ENCODE data around the gene NLGN2.
A peak's percentile ranks its signal among the peaks of the same experiment; 100 is the strongest.

The NLGN2 gene

DNA sequence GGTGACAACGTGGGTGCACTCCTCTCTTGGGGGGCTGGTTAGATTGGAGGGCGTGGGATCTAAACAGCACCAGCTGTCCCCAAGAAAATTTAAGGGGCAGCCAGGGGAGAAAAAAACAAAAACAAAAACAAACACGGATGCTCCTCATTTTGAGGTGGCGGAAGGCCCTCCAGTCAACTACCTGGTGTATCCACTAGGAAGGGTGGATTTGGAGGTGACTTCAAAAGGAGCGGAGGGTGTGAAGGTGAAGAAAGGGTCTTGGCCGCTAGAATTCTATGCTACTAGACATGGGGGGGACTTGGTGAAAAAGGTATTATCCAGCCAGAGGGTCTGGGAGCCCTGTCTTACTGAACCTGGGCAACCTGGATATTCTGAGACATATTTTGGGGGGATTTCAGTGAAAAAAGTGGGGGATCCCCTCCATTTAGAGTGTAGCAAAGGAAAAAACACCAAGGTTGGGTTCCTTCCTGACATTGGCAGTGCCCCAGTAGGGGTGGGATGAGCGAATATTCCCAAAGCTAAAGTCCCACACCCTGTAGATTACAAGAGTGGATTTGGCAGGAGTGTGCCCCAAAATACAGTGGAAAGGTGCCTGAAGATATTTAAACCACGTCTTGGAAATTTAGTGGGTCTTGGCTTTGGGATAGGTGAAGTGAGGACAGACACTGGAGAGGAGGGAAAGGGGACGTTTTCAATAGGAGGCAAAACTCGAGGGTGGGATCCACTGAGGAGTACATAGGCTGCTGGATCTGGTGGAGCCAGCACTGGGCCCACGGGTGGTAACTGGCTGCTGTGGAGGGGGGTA is 31.2 kb downstream of the NLGN2 start:
- DNase-seq = no peak

DNA sequence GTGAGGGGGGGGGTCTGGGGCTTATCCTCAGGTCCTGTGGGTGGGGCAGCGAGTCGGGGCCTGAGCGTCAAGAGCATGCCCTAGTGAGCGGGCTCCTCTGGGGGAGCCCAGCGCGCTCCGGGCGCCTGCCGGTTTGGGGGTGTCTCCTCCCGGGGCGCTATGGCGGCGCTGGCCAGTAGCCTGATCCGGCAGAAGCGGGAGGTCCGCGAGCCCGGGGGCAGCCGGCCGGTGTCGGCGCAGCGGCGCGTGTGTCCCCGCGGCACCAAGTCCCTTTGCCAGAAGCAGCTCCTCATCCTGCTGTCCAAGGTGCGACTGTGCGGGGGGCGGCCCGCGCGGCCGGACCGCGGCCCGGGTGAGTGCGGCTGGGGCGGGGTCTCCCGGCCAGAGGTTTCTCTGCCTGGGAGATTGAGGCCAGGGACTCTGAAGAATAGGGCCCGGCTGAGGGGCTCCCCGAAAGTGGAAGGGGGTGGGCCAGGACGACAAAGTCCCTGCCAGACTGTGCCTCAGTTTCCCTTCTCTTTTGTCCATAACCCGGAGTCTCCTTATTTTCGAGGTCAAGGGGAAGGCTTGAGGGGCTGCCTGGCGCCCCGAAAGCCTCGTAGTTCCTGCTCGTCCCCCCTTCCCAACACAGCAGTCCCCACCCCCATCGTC is 31.9 kb downstream of the NLGN2 start, which contains the start of gene FGF11:
Gene FGF11 (plus strand): TSS at position 51 of the 651 bp plus-strand sequence. CDS start 109 bp downstream, at position 160.
- DNase-seq = no peak

DNA sequence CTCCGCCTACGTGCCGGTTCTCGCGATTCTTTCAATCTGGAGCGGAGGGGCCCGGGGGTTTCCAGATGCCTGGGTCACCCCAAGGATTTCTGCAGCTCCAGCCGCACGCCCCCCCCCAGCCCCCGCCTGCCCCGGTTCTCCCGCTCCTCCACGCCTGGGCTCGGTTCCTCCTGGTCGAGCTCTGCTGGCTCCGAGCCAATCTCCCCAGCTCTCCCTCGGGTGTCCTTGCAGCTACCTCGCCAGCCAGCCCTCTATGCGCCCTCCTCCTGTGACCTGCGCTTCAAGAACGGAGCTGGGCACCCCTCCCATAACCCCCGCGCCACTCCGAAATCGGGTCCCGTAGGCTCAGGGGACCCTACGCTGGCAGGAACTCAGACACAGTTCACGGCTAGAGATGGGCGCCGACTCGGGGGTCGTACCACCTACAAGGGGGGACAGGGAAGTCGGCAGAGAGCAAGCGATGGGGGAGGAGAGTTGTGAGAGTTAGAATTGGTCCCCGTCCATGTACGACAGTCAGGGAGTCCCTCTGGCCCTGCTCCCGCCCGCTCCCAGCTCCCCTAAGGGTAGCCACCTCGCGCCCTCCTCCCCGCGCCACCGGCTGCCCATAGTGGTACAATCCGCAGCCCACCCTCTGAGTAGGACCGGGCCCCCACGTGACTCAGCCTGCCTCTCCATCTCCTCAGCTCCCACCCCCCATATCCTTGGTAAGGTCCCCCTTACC is 32.6 kb downstream of the NLGN2 start:
- peak; percentile 21 for DNase-seq

DNA sequence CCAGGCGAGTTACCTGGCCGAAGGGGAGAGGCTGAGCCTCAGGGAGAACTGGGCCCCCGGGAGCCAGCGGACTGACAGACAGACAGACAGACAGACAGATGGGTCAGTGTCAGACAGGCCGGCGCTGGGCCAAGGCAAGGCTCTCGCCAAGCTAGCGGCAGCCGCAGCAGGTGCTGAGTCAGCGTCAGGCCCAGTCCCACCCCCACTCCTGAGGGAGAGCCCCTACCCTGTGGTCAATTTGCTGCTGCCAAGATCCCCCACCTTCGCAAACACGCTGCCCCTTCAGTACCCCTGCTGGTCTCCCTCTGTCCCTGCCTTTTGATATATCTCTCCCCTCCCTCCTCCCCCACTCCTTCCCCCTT is 33.2 kb downstream of the NLGN2 start:
- no peak for DNase-seq

DNA sequence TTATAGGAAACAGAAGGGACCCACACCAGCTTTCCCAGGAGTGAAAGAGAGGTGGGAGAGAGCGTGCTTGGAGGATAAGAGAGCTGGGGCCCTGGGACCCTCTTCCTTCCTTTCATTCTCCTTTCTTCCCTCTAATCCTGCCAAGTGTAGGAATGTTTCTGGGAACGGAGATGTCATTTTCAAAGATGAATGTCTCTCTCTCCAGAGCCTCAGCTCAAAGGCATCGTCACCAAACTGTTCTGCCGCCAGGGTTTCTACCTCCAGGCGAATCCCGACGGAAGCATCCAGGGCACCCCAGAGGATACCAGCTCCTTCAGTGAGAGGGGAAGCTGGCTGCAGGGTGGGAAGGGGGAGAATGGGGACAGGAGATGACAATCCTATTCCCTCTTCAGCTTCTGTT is 33.6 kb downstream of the NLGN2 start:
- no peak for DNase-seq

DNA sequence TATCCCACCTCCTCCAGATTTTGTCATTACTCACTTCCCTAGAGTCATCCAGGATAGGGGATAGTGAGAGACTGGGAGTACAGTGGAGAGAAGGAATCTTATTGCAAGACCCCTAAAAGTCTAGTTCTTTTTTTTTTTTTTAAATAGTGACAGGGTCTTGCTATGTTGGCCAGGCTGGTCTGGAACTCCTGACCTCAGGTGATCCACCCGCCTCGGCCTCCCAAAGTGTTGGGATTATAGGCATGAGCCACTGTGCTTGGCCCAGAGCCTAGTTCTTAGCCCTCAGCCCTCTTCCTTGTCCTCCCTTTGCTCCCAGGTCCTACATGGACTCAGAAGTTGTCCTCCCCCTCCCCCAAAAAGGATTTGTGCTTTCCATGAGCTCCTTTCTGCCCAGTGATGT is 34.5 kb downstream of the NLGN2 start:
- DNase-seq = no peak

DNA sequence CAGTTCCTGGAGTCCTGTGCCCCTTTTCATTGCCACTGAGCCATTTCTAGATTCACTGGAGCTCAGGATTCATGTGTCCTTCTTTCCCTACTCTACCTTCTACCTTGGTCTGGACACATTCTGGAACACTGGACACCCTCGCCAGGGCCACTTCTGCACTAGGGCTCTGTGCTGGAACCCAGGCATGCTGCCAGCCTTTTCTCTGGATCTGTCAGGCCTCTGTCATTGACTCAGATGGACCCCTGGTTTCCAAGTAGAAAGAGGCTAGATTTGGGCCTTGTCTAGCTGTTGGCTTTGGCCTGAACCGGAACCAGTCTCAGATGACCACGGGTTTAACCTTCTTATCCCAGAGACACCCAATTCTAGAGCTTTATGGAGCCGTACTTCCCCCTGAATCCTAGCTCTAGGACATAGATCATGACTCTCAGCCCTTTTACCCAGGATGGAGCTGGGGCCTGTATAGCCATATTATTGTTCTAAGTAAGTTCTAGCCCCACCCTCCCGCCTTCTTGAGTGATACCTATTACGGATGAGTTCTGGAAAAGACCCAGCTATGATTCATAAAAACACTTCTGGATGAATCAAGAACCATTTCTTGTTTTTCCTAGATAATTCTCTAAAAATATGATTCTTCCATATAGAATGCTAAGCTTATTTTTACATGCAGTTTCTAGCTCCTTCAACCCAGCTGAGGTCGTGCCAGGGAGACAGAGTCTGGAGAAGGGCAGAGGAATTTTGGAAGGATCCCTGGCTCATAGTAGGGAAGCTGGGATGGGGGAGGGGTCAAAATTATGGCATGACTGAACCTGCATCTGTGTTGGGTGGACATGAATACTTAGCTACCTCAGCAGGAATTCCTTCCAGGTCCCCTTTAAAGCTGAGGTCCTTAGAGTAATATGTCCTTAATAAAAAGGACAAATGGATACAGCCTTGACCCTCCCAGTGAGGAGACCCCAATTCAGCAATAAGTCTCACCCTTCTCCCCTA is 36.1 kb downstream of the NLGN2 start:
- DNase-seq = no peak

DNA sequence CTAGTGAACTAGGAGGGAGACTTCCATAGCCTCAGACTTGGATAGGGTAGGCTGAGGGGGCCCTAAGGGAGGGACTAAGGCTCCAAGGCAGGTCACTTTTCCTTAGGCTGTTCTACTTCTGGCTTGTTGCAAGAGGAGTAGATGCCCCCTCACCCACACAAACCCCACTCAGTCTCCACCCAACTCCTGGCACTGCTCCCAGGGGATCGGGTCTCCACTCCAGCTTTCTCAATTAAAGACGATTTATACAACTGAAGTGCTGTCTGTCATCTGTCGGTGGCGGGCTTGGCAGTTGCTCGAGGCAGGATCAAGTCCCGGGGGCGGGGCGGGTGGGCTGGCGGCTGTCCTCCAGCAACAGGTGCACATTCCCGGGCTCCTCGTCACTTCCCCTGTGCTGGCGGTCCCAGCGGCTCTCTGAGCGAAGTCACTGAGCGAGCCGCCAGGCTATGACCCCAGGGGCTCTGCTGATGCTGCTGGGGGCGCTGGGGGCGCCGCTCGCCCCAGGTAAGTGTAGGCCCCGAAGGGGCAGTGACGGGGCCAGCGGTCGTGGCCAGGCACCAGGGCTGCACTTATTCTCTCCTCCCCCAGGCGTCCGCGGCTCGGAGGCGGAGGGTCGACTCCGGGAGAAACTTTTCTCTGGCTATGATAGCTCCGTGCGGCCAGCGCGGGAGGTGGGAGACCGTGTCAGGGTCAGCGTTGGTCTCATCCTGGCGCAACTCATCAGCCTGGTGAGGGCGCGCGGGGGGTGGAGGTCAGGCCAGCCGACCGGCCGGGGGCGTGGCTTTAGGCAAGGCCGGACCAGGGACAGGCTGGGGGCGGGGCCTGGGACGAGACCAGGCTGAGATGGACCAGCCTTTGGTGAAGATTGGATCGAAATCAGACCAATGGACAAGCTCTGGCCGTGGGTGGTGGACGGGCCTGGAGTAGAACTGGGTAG is 37.3 kb downstream of the NLGN2 start, which contains the start of gene CHRNB1:
Gene CHRNB1 (plus strand): TSS at position 380 of the 937 bp plus-strand sequence. CDS start 67 bp downstream, at position 447.
- no peak for DNase-seq

DNA sequence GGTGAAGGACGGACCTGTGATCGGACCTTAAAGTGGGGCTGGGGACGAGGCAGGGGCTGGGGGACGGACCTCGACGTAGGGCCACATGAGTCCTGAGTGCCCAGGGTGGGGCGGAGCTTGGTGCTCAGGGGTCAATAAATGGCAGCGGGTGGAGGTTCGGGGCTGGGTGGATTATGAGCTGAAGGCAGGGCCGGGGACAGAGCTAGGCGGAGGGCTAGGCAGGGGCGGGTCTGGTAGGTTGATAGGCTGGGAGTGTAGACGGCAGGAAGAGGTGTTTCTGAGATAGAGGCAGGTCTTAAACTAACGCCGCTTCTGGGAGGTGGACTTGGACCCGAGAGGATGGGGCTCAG is 37.9 kb downstream of the NLGN2 start:
- no peak for DNase-seq

DNA sequence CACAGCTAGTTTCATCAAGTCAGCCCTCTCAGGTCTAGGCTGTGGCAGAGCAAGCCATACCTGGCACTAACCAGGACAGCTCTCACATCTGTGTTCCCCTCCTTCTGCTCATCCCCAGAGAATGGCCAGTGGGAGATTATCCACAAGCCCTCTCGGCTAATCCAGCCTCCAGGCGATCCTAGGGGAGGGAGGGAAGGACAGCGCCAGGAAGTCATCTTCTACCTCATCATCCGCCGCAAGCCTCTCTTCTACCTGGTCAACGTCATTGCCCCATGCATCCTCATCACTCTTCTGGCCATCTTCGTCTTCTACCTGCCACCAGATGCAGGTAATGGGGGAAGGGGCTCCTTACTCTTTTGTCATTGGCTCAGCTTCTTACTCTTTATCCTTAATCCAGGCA is 40.8 kb downstream of the NLGN2 start:
- no peak for DNase-seq

DNA sequence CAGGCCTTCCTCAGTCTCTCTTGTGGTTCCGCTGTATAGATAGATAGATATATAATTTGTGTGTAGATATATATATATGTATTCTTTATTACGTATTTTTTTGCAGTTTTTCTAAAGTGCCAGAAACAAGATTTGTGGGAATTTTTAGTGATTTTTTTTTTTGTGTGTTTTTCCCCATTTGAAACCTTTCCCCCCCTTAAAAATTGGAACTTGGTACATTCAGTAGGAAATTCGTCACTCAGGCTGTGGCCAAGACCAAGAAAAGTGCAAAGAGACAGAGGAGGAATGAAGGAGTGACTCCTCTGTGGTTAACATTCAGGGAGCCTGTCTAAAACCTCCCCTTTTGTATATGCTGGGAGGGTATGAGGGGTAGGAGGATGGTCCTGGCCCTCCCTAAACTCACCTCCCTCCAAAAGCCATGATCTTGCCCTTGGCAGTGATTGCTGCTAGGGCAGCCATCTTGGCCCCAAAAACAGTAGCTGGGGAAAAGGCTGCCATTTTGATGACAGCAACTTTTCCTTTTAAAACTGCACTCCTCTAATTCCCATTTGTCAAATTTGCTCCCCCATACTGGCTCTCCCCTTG is 52.4 kb downstream of the NLGN2 start:
- no peak for DNase-seq

DNA sequence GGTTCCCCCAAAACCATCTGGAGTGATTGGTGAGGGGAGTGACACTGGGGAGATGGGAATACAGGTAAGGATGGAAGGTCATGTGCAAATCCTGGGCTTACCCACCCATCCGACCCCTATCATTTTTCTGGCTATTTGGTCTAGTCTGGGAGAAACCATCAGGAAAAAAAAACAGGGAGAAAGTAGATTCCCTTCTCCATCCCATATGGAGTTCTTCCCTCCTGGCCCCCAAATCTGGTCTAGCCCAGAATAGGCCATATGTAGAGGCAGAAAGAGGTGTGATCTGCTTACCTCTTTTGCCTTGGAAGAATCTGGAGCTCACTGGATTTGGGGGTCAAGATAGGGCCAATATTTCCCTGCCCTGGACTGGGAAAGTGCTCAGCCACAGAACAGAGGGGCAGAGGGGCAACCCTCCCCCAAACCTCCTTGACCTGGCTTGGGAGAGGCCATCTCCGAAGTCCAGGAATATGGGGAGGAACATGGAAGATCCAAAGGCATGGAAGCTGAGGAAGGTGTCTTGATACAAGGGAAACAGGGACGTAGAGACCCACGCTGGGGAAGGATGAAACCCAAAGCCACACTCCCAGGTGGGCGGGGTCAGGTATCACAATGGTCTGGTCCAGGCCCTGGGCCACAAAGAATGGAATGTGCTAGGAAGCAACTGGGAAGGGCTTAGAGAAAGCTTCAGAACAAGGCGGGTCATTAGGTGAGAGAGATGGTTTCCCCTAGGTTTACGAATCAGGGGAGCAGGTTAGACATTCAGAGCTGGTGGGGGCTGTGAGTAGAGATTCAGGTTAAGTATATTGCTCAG is 53.4 kb downstream of the NLGN2 start:
- no peak for DNase-seq

DNA sequence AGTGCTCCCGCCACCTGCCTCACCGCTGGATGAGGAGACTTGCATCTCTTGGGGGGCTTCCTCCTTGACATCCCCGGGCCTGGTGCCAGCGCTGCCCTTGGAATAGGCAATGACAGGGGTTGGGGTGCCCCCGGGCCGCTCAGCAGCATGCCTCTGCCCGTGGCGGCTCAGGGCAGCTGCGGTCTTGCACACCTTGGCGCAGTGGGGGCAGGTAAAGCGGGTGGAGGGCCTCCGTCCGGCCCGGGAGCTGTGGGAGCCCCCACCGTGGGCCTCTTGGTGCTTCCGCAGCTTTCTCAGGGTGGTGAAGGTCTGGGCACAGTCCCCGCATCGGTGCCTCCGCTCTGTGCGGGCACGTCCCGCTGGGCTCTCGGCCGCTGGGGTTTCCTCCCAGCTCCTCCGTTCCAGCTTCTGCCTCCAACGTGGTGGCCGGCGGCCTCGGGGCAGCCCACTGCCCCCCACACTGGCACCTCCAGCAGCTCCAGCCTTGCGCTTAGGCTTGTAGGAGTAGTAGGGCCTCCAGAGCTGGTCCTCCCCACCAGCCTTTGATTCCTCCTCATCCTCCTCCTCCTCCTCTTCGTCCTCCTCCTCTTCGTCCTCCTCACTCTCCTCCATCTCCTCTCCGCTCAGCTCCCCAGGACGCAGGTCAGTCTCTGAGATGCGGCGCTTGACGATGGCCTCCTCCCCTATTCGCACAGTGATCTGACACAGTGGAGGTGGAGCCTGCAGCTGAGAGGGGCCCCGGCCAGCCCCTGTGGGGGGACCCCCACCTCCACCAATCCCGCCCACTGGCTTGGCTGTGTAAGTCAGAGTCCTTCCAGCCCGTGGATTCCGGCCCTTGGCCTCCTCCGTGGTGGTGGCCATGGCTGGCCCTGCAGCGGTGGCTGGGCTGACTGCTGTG is 55.1 kb downstream of the NLGN2 start:
- no peak for DNase-seq

DNA sequence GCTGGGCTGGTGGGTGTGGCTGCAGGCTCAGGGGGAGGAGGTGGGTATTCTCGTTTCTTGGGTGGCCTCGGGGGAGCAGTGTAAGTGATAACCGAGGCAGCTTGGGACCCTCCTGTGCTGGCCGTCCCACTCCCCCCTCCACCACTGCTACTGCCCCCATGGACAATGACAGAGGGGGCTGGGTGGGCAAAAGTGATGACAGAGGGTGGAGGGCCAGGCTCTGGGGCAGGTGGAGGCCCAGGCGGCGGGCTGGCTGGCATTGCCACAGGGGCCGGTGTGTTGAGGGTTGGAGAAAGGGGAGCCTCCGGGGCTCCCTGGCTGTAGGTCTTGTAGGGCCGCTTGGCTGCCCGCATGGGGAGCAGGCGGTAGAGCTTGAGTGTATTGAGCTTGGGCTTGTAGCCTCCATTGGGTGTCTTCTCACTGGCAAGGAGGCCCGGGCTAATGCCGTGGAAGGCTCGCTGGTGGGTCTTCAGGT is 55.8 kb downstream of the NLGN2 start:
- DNase-seq = no peak

DNA sequence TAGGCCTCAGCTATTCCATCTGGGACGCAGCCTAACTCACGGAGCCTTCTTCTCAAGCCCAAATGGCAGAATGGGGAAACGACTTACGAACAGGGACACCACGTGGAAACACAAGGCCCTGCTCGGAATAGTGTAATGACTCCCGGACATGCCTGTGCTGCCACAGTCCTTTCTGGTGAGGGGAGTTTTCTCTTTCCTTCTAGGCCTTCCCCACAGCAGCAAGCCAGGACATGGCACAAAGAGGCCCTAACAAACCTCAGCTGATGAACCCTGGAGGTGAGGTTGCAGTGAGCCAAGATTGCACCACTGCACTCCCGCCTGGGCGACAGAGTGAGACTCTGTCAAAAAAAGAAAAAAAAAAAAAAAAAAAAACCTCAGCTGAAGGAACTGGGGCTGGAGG is 56.4 kb downstream of the NLGN2 start:
- DNase-seq = no peak

DNA sequence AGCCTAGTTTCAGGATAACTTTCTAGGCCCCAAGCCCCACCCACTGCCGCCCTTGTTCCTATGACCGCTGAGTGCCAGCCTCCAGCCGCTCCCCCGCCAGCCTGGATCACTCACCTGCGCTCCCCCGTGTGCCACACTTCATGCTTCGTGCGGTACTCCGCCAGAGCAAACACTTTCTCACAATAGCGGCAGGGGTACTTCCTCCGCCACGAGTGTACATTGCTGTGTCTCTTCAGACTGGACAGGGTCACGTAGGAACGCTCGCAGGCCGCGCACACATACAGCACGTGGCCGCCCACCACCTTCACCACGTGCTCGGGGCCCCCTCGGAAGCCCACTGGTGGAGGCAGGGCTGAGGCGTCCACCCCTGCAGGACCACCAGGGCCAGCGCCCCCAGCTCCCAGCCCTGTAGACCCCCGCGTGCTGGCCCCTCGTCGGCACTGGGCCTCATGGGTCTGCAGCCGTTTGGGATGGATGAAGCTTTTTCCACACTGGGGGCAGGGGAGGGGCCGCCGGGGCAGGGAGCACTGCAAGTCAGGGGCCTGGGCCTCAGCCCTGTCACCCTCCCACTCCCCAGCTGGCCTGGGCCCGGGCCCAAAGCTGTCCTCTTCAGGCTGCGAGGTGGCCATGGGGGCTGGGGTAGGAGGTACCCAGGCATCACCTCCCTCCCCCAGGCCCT is 58.1 kb downstream of the NLGN2 start:
- no peak for DNase-seq

DNA sequence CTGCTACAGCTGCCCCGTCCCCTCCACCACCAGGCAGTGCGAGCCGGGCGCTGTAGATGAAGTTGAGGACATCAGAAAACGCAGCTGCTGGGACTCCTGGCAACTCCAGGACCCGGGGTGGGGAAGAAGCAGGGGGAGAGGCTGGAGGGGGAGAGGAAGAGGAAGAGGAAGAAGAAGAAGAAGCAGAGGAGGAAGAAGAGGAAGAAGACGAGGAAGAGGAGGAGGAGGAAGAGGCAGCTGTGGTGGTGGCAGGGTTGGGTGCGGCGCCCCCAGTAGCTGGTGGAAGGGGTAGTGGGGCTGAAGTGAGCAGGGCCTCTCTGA is 58.6 kb downstream of the NLGN2 start:
- DNase-seq = no peak

DNA sequence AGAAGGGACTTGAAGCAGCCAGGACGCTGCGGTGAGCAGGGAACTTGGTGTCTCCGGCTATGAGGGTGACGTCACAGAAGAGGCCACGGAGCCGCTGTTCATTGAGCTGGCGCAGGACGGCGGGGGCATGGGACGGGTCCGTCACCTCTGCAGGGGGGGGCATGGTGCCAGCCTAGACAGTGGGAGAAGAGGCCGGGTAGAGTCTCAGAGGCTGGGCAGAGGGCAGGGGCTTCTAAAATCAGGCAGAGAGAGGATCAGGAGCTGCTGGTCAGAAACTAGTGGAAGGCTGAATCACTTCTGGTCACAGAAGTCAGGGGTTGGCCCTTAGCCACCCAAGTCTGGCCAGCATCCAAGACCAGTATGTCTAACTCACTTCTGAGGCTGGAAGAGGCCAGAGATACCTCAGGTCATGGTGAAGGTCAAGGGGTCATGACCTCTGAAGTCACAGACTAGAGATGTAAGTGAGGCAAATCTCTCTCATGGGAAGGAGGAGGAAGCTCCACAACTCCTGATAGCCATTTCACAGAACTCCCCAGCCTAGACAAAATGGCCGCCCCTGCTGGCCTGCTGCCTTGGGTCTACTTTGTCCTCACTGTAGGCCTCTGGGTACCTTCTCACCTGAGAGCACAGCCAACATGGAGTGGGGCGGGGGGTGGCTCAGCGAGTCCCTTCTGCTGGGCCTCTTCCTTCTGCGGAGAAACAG is 59.1 kb downstream of the NLGN2 start:
- no peak for DNase-seq
